Measurements from ENCODE around the gene DENR. TPM values are rescaled to one million over a fixed set of nuclear protein-coding genes. Genes with fewer than 3 reads are reported as not detected.
A peak's percentile ranks its signal among the peaks of the same experiment; 100 is the strongest.

Gene DENR
- total RNA-seq, 1 donor from 2014 or later: 79.7 TPM

GRCh38 chr12:122753319-122753650 lies 661 bp downstream of the DENR start:
- Mint-ChIP-seq H3K36me3 (ENCODE audit: low read depth, unreplicated experiment) (peaks cover 42% of the 10 kb centered on the region), H3K9me3 (ENCODE audit: unreplicated experiment) (no peaks in the 10 kb centered on the region), H3K27me3 (ENCODE audit: unreplicated experiment) (peaks cover 11% of the 10 kb centered on the region), H3K4me1 (ENCODE audit: unreplicated experiment) (peaks cover 51% of the 10 kb centered on the region), H3K27ac (ENCODE audit: unreplicated experiment) (peak overlapping the region; percentile 97), H3K4me3 (ENCODE audit: unreplicated experiment) (peak overlapping the region; percentile 99)
- no peak for DNase-seq (ENCODE audit: low spot score)
- no peak for TF ChIP-seq CTCF (IDR thresholded peaks at IDR 0.05; ENCODE audit: unreplicated experiment)

GRCh38 chr12:122754790-122755189 lies 2.2 kb downstream of the DENR start:
- peaks cover 48% of the 10 kb centered on the region for H3K4me1 Mint-ChIP-seq (ENCODE audit: unreplicated experiment)
- H3K4me3 Mint-ChIP-seq (ENCODE audit: unreplicated experiment): peak overlapping the region; percentile 58
- H3K27ac Mint-ChIP-seq (ENCODE audit: unreplicated experiment): peak overlapping the region; percentile 39
- H3K36me3 Mint-ChIP-seq (ENCODE audit: low read depth, unreplicated experiment): peaks cover 42% of the 10 kb centered on the region
- H3K9me3 Mint-ChIP-seq (ENCODE audit: unreplicated experiment): no peaks in the 10 kb centered on the region
- peaks cover 11% of the 10 kb centered on the region for H3K27me3 Mint-ChIP-seq (ENCODE audit: unreplicated experiment)
- TF ChIP-seq CTCF (IDR thresholded peaks at IDR 0.05; ENCODE audit: unreplicated experiment): no peak
- DNase-seq (ENCODE audit: low spot score): no peak

- peaks cover 34% of the 10 kb centered on the region for H3K4me1 Mint-ChIP-seq (ENCODE audit: unreplicated experiment)
- H3K4me3 Mint-ChIP-seq (ENCODE audit: unreplicated experiment): peak overlapping the region; percentile 10
- H3K36me3 Mint-ChIP-seq (ENCODE audit: low read depth, unreplicated experiment): peaks cover 46% of the 10 kb centered on the region
- H3K27ac Mint-ChIP-seq (ENCODE audit: unreplicated experiment): no peak overlapping the region
- no peak for DNase-seq (ENCODE audit: low spot score)
- TF ChIP-seq CTCF (IDR thresholded peaks at IDR 0.05; ENCODE audit: unreplicated experiment): no peak
- H3K9me3 Mint-ChIP-seq (ENCODE audit: unreplicated experiment): no peaks in the 10 kb centered on the region
- peaks cover 7% of the 10 kb centered on the region for H3K27me3 Mint-ChIP-seq (ENCODE audit: unreplicated experiment)
Measured at GRCh38 chr12:122757568-122757967, 4.9 kb downstream of the DENR start.

DNA sequence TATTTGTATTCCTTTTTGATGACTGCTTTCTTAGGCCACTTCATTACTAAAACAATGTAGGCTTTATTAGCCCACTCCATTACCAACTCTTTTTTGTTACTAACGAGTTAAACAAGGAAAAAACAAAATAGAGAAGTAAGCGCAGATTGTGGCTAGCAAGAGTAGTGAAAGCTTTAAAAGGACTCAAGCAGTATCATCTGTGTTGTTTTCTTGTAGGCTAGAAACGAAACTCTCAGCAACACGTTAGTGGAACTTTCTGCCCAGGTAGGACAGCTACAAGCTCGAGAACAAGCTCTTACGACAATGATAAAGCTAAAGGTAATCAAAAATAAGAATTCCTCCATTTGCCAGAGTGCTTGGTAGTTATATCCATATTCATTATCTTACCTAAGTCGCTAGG lies 32.9 kb downstream of the DENR start:
- no peaks in the 10 kb centered on the region for H3K36me3 Mint-ChIP-seq (ENCODE audit: low read depth, unreplicated experiment)
- no peak overlapping the region for H3K27ac Mint-ChIP-seq (ENCODE audit: unreplicated experiment)
- H3K4me1 Mint-ChIP-seq (ENCODE audit: unreplicated experiment): no peaks in the 10 kb centered on the region
- H3K4me3 Mint-ChIP-seq (ENCODE audit: unreplicated experiment): no peak overlapping the region
- no peak for TF ChIP-seq CTCF (IDR thresholded peaks at IDR 0.05; ENCODE audit: unreplicated experiment)
- no peaks in the 10 kb centered on the region for H3K9me3 Mint-ChIP-seq (ENCODE audit: unreplicated experiment)
- no peak for DNase-seq (ENCODE audit: low spot score)
- peaks cover 2% of the 10 kb centered on the region for H3K27me3 Mint-ChIP-seq (ENCODE audit: unreplicated experiment)

DNA sequence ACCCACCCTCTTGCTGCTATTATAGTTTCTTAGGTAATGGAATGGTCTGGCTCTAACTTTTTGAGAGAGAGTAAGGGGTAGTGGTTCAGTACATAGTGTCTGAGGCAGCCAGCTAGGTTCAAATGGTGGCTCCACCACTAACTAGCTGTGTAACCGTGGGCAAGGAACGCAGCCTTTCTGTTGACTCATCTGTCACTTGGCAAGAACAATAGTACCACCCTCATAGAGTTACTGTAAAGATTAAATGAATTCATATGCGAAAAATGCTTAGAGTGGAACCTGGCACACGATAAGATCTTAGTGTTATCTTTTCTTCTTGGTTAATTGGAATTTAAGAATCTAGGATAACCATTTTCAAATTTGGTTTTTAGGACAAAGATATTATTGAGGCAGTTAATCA lies 35.8 kb downstream of the DENR start:
- TF ChIP-seq CTCF (IDR thresholded peaks at IDR 0.05; ENCODE audit: unreplicated experiment): no peak
- no peaks in the 10 kb centered on the region for H3K36me3 Mint-ChIP-seq (ENCODE audit: low read depth, unreplicated experiment)
- H3K27me3 Mint-ChIP-seq (ENCODE audit: unreplicated experiment): peaks cover 2% of the 10 kb centered on the region
- H3K9me3 Mint-ChIP-seq (ENCODE audit: unreplicated experiment): no peaks in the 10 kb centered on the region
- H3K4me3 Mint-ChIP-seq (ENCODE audit: unreplicated experiment): no peak overlapping the region
- no peaks in the 10 kb centered on the region for H3K4me1 Mint-ChIP-seq (ENCODE audit: unreplicated experiment)
- DNase-seq (ENCODE audit: low spot score): no peak
- H3K27ac Mint-ChIP-seq (ENCODE audit: unreplicated experiment): no peak overlapping the region

Data from endothelial cell (in vitro differentiated cells).